ENCODE measurements around the gene FUT6.

GRCh38 chr19:5839065-5840017 lies at the start of gene FUT6:
- TF ChIP-seq POLR2A (IDR thresholded peaks at IDR 0.05; ENCODE audit: low read depth, low read length) = no peak
- no peak for TF ChIP-seq POLR2AphosphoS5 (IDR thresholded peaks at IDR 0.05; ENCODE audit: low read depth, low read length)

Data from GM12892 (cell line).